ENCODE results near the gene DDX42. TPM values are rescaled to one million over a fixed set of nuclear protein-coding genes. Genes with fewer than 3 reads are reported as not detected.

Gene DDX42
- total and polyA plus RNA-seq, 8 donors: 42.7 to 346 (median 186) TPM

DNA sequence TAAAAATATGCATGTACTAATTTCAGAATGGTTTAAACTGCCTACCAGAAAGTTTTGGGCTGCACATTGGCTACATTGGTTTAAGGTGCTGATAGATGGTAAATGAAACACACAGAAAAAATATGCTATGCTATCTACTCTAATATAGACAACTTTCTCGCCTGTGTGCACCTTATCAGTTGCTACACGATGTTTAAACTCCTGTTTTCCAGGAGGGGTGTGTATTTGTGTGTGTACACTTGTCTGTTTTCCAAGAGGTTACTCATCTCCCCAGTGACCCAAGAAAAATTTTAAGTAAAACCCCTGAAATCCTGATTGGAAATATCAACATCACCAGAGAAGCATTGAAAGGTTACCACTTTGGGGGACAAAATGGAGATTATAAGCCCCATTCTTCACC is 31.6 kb downstream of the DDX42 start:
- peaks cover 60 to 100% (median 99%) of the 10 kb centered on the region in 4 donors for H3K36me3 ChIP-seq
- no peaks in the 10 kb centered on the region for H3K27me3 ChIP-seq
- no peaks in the 10 kb centered on the region for H3K4me1 ChIP-seq
- H3K27ac ChIP-seq: no peak overlapping the region
- DNase-seq: no peak
- no peak overlapping the region for H3K4me3 ChIP-seq
- H3K9me3 ChIP-seq: no peaks in the 10 kb centered on the region
- TF ChIP-seq EP300 (IDR thresholded peaks at IDR 0.05): no peak
- TF ChIP-seq, protein P1, sequence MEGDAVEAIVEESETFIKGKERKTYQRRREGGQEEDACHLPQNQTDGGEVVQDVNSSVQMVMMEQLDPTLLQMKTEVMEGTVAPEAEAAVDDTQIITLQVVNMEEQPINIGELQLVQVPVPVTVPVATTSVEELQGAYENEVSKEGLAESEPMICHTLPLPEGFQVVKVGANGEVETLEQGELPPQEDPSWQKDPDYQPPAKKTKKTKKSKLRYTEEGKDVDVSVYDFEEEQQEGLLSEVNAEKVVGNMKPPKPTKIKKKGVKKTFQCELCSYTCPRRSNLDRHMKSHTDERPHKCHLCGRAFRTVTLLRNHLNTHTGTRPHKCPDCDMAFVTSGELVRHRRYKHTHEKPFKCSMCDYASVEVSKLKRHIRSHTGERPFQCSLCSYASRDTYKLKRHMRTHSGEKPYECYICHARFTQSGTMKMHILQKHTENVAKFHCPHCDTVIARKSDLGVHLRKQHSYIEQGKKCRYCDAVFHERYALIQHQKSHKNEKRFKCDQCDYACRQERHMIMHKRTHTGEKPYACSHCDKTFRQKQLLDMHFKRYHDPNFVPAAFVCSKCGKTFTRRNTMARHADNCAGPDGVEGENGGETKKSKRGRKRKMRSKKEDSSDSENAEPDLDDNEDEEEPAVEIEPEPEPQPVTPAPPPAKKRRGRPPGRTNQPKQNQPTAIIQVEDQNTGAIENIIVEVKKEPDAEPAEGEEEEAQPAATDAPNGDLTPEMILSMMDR (IDR thresholded peaks at IDR 0.05): no peak
- TF ChIP-seq POLR2AphosphoS5 (IDR thresholded peaks at IDR 0.05): no peak
- no peak for TF ChIP-seq POLR2A (IDR thresholded peaks at IDR 0.05)
- intact Hi-C loops (cut with DNase I; ENCODE audit: low total_unique reads): no loop called here
- WGBS, 5 donors: 29 to 72% (median 48%) methylated on average over 2 of the region's 2 CpGs

DNA sequence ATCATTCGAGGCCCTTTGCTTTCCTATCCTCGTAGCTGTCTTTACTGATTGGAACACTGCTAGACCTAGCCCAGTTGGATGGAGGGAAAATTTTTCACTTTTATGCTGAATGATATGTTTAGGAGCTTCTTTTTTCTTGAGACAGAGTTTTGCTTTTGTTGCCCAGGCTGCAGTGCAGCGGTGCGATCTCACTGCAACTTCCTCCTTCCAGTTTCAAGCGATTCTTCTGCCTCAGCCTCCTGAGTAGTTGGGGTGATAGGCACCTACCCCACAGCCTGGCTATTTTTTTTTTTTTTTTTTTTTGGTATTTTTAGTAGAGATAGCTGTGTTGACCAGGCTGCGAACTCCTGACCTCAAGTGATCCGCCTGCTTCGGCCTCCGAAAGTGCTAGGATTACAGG is 36.0 kb downstream of the DDX42 start:
- TF ChIP-seq POLR2AphosphoS5 (IDR thresholded peaks at IDR 0.05): no peak
- intact Hi-C loops (cut with DNase I; ENCODE audit: low total_unique reads): no loop called here
- no peak for DNase-seq
- WGBS, 5 donors: 75 to 86% (median 82%) methylated on average over 9 of the region's 9 CpGs
- no peaks in the 10 kb centered on the region for H3K9me3 ChIP-seq
- H3K4me1 ChIP-seq: no peaks in the 10 kb centered on the region
- peaks cover 78 to 100% (median 100%) of the 10 kb centered on the region in 4 donors for H3K36me3 ChIP-seq
- H3K27me3 ChIP-seq: no peaks in the 10 kb centered on the region
- H3K27ac ChIP-seq: no peak overlapping the region
- no peak overlapping the region for H3K4me3 ChIP-seq

- DNase-seq: no peak
- 77 to 94% (median 82%) methylated on average over 2 of the region's 2 CpGs for WGBS, 5 donors
- Histone ChIP-seq H3K9me3 (no peaks in the 10 kb centered on the region), H3K27ac (no peak overlapping the region), H3K4me3 (no peak overlapping the region), H3K36me3 (peaks cover 92 to 100% (median 100%) of the 10 kb centered on the region in 4 donors), H3K27me3 (no peaks in the 10 kb centered on the region), H3K4me1 (peaks cover 0 to 14% (median 6%) of the 10 kb centered on the region in 4 donors)
- TF ChIP-seq EP300 (IDR thresholded peaks at IDR 0.05): no peak
- TF ChIP-seq, protein P1 (IDR thresholded peaks at IDR 0.05): no peak
- no peak for TF ChIP-seq POLR2AphosphoS5 (IDR thresholded peaks at IDR 0.05)
- intact Hi-C loops (cut with DNase I; ENCODE audit: low total_unique reads): no loop called here
Observed at GRCh38 chr17:63816123-63816522, 42.2 kb downstream of the DDX42 start.

- no peaks in the 10 kb centered on the region for H3K27me3 ChIP-seq
- intact Hi-C loops (cut with DNase I; ENCODE audit: low total_unique reads): no loop called here
- DNase-seq: no peak
- no peak overlapping the region for H3K4me3 ChIP-seq
- TF ChIP-seq EP300 (IDR thresholded peaks at IDR 0.05) (no peak), POLR2AphosphoS5 (IDR thresholded peaks at IDR 0.05) (no peak), POLR2A (IDR thresholded peaks at IDR 0.05) (no peak)
- TF ChIP-seq, protein P1 (IDR thresholded peaks at IDR 0.05): no peak
- peaks cover 92 to 100% (median 100%) of the 10 kb centered on the region in 4 donors for H3K36me3 ChIP-seq
- WGBS, 5 donors: 87 to 92% (median 89%) methylated on average over 4 of the region's 4 CpGs
- peaks cover 0 to 14% (median 6%) of the 10 kb centered on the region in 4 donors for H3K4me1 ChIP-seq
- H3K27ac ChIP-seq: no peak overlapping the region
- no peaks in the 10 kb centered on the region for H3K9me3 ChIP-seq
Observed at GRCh38 chr17:63816669-63817068, 42.7 kb downstream of the DDX42 start.

- H3K27ac ChIP-seq: no peak overlapping the region
- DNase-seq: no peak
- no peaks in the 10 kb centered on the region for H3K27me3 ChIP-seq
- 86 to 96% (median 95%) methylated on average over 27 of the region's 27 CpGs for WGBS, 5 donors
- peaks cover 0 to 14% (median 6%) of the 10 kb centered on the region in 4 donors for H3K4me1 ChIP-seq
- TF ChIP-seq POLR2A (IDR thresholded peaks at IDR 0.05) (no peak), EP300 (IDR thresholded peaks at IDR 0.05) (no peak), POLR2AphosphoS5 (IDR thresholded peaks at IDR 0.05) (no peak)
- TF ChIP-seq, protein P1 (IDR thresholded peaks at IDR 0.05): no peak
- H3K9me3 ChIP-seq: no peaks in the 10 kb centered on the region
- no peak overlapping the region for H3K4me3 ChIP-seq
- intact Hi-C loops (cut with DNase I; ENCODE audit: low total_unique reads): no loop called here
- H3K36me3 ChIP-seq: peaks cover 93 to 100% (median 100%) of the 10 kb centered on the region in 4 donors
Observed at GRCh38 chr17:63817736-63818385, 43.9 kb downstream of the DDX42 start.
